HCT116 (cell line): ENCODE data around the gene TNNC1. TPM values are rescaled to one million over a fixed set of nuclear protein-coding genes. Genes with fewer than 3 reads are reported as not detected.

Experiments
- ATAC-seq: fragments of 200-7000 bp; cut with Tn5 transposase; 2 replicates; pipeline ENCODE4 v1.9.1; 2020; ENCODE audit warnings: mild to moderate bottlenecking, moderate library complexity
- BruUV-seq: library from RNA; stranded (reverse); fragments of 400-500 nt; replicated peaks from 2 replicates; lab custom pipeline; 2021; lab: Mats Ljungman, UMichigan
- CTCF ChIA-PET: fragments of 300-600 bp; sonication (Branson Sonifier 250); formaldehyde crosslinking; loops from one replicate; lab custom pipeline; 2021; ENCODE audit warnings: antibody characterized with exemption; lab: Charles Lee
- POLR2A ChIA-PET: fragments of 300-600, 350-600 bp; sonication (Branson Sonifier 250); formaldehyde crosslinking; loops from one replicate; lab custom pipeline; 2021; ENCODE audit warnings: antibody characterized with exemption; lab: Charles Lee
- RAD21 ChIA-PET, 2 experiments: fragments of 300-600 bp; sonication (Branson Sonifier 250); formaldehyde crosslinking; loops; one replicate each; lab custom pipeline; 2023; ENCODE audit warnings: low total read pairs in 2 of 2; ENCODE audit not compliant: uncharacterized antibody in 2 of 2, unreplicated experiment in 2 of 2, low non-redundant PET in 1 of 2; lab: Charles Lee
- DNase-seq: peaks from one replicate; pipeline ENCODE4 v3.0.0-alpha.2; 2010; ENCODE audit warnings: low read depth, low spot score
- H2AFZ ChIP-seq: fragments of 200-600 bp; shearing (Covaris generic), sonication (generic); 2 replicates; pipeline ENCODE4 v1.6.1; 2017; ENCODE audit warnings: low read depth, mixed run types, mixed read lengths, antibody characterized with exemption, low read length; ENCODE audit not compliant: poor library complexity, severe bottlenecking
- H3K27ac ChIP-seq: 2 replicates; pipeline ENCODE4 v1.5.1; 2012; ENCODE audit warnings: low read depth, low read length
- H3K27me3 ChIP-seq: fragments of 200-600 bp; sonication (generic); 2 replicates; pipeline ENCODE4 v1.6.1; 2016; ENCODE audit warnings: mixed run types, low read length, mixed read lengths; ENCODE audit not compliant: insufficient read depth
- H3K36me3 ChIP-seq, 2 experiments: fragments of 200-500 bp in 1 of 2; fragments of 200-600 bp in 1 of 2; sonication (Bioruptor generic) in 1 of 2; sonication (generic) in 1 of 2; 2 replicates each; pipeline versions ENCODE4 v1.5.1 to v1.6.1; 2014 to 2016; ENCODE audit warnings: low read length in 2 of 2, inconsistent platforms in 1 of 2, mixed read lengths in 1 of 2, mixed run types in 1 of 2; ENCODE audit not compliant: insufficient read depth in 2 of 2, control insufficient read depth in 1 of 2
- H3K4me1 ChIP-seq, 2 experiments: fragments of 200-600 bp in 1 of 2; sonication (generic) in 1 of 2; 2 replicates each; pipeline versions ENCODE4 v1.5.1 to v1.6.1; 2012 to 2017; ENCODE audit warnings: low read length in 2 of 2, inconsistent platforms in 1 of 2, mild to moderate bottlenecking in 1 of 2, mixed read lengths in 1 of 2, mixed run types in 1 of 2, moderate library complexity in 1 of 2; ENCODE audit not compliant: insufficient read depth in 2 of 2, control insufficient read depth in 1 of 2
- H3K4me2 ChIP-seq: fragments of 200-600 bp; sonication (generic); 2 replicates; pipeline ENCODE4 v1.6.1; 2017; ENCODE audit warnings: mixed run types, low read length, mixed read lengths
- H3K4me3 ChIP-seq, 2 experiments: fragments of 200-600 bp in 1 of 2; sonication (generic) in 1 of 2; replicated peaks in 1 of 2; 2 replicates each; pipeline ENCODE4 v1.5.1; 2011 to 2016; ENCODE audit warnings: low read length in 2 of 2, control low read depth in 1 of 2, low read depth in 1 of 2, mild to moderate bottlenecking in 1 of 2, mixed read lengths in 1 of 2, mixed run types in 1 of 2
- H3K79me2 ChIP-seq: fragments of 200-600 bp; sonication (generic); 2 replicates; pipeline ENCODE4 v1.6.1; 2017; ENCODE audit warnings: mild to moderate bottlenecking, mixed run types, low read length, moderate library complexity, mixed read lengths; ENCODE audit not compliant: insufficient read depth
- H3K9ac ChIP-seq: fragments of 200-600 bp; sonication (generic); 2 replicates; pipeline ENCODE4 v1.6.1; 2016; ENCODE audit warnings: low read length, mixed read lengths
- H3K9me2 ChIP-seq: fragments of 200-600 bp; sonication (generic), shearing (Covaris generic); 2 replicates; pipeline ENCODE4 v1.6.1; 2017; ENCODE audit warnings: mixed run types, mild to moderate bottlenecking, moderate library complexity; ENCODE audit not compliant: insufficient read depth
- H3K9me3 ChIP-seq, 2 experiments: fragments of 200-500 bp in 1 of 2; fragments of 200-600 bp in 1 of 2; sonication (Bioruptor generic) in 1 of 2; sonication (generic) in 1 of 2; 2 replicates each; pipeline ENCODE4 v1.6.1; 2014 to 2017; ENCODE audit warnings: low read length in 2 of 2, mixed read lengths in 2 of 2, inconsistent platforms in 1 of 2, low read depth in 1 of 2, mild to moderate bottlenecking in 1 of 2, mixed run types in 1 of 2, moderate library complexity in 1 of 2; ENCODE audit not compliant: control insufficient read depth in 1 of 2, insufficient read depth in 1 of 2
- H4K20me1 ChIP-seq: fragments of 200-600 bp; sonication (generic), shearing (Covaris generic); 2 replicates; pipeline ENCODE4 v1.6.1; 2017; ENCODE audit warnings: mixed run types, mild to moderate bottlenecking, moderate library complexity; ENCODE audit not compliant: insufficient read depth
- EGR1 ChIP-seq: IDR thresholded peaks from 2 replicates; pipeline ENCODE4 v1.6.1; 2012; ENCODE audit warnings: low read depth
- EZH2 ChIP-seq: fragments of 200-600 bp; sonication (generic); IDR thresholded peaks from 2 replicates; pipeline ENCODE4 v1.6.1; 2017; ENCODE audit warnings: antibody characterized with exemption, mixed run types
- FOSL1 ChIP-seq: IDR thresholded peaks from 2 replicates; pipeline ENCODE4 v1.6.1; 2012; ENCODE audit warnings: low read depth
- JUND ChIP-seq: IDR thresholded peaks from 2 replicates; pipeline ENCODE4 v1.6.1; 2012
- RAD21 ChIP-seq: IDR thresholded peaks from 2 replicates; pipeline ENCODE4 v1.6.1; 2012; ENCODE audit warnings: low read depth, mild to moderate bottlenecking
- SIN3A ChIP-seq: IDR thresholded peaks from 2 replicates; pipeline ENCODE4 v1.6.1; 2012; ENCODE audit warnings: low read depth
- SP1 ChIP-seq: IDR thresholded peaks from 2 replicates; pipeline ENCODE4 v1.6.1; 2012; ENCODE audit warnings: low read depth
- SRF ChIP-seq: IDR thresholded peaks from 2 replicates; pipeline ENCODE4 v1.6.1; 2012; ENCODE audit warnings: low read depth
- intact Hi-C: fragments of 100-400 bp; cut with micrococcal nuclease; formaldehyde crosslinking; loops from 2 replicates; pipeline ENCODE4 v1.10.0; 2022
- total RNA-seq: library from RNA; stranded (reverse); gene quantifications from one replicate; pipeline ENCODE4 v1.2.1, GENCODE V29; 2021; ENCODE audit not compliant: unreplicated experiment
- TF ChIP-seq, protein P1 (sequence below): IDR thresholded peaks from 2 replicates; pipeline ENCODE4 v1.6.1; 2012

Gene TNNC1
- total RNA-seq, 1 experiment from 2014 or later = 2.2 TPM

DNA sequence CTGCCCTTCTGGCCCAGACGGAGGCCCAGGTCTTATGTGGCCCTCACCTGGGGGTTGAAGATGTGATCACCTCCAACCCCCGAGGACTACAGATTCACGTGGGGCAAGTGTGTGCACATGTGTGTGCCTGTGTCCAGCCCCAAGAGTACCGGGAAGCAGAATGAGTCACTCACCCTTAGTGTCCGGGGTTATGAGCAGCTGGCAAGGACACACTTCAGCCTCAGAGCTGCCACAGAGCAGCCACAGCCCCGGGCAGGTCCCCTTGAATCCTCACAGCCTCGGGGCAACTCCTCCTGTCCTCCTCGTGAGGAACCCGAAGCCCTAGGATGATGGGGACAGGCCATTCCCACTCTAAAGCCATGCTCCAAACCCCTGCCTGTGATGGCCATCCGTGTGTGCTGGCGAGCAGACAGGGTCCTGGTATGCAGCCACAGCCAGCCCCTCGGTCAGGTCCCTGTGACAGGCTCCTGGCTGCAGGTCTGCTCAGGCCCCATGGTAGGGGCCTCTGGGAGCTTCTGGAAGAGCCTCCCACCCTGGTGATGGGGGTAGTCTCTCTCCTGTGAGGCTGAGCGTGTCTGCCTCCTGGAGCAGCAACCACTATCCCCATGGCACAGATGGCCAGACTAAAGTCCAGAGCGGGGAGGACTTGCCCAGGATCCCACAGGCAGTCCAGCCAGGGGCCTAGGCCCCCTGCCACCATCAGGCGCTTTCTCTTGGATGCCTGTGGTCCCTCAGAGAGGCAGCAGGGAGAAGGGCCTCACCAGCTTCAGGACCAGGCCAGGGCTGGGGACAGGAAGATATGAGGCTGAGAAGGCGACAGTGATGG is 42.1 kb upstream of the TNNC1 start:
- Histone ChIP-seq H3K27me3 (no peaks in the 10 kb centered on the region), H3K9ac (no peak overlapping the region), H3K9me2 (no peaks in the 10 kb centered on the region), H3K27ac (no peak overlapping the region), H2AFZ (no peak overlapping the region), H3K9me3 (no peaks in the 10 kb centered on the region), H3K4me3 (no peak overlapping the region), H3K36me3 (peaks cover 0 to 14% of the 10 kb centered on the region in 2 experiments; a peak in 2 of 4 replicates), H4K20me1 (no peaks in the 10 kb centered on the region), H3K79me2 (no peaks in the 10 kb centered on the region), H3K4me2 (no peak overlapping the region), H3K4me1 (no peaks in the 10 kb centered on the region)
- ChIA-PET POLR2A (interaction anchor here (0.6 kb wide), 1 partner anchor 36 kb away, joined by 3 read pairs; no protein-coding TSS in a partner anchor), CTCF (no interaction called here), RAD21 (no interaction called here)
- intact Hi-C loops = no loop called here
- ATAC-seq (peak; percentile 11; the same call in 1 of the 2 replicates), DNase-seq (no peak)
- BruUV-seq = no TSS peak
- TF ChIP-seq RAD21 (no peak), EGR1 (no peak), SIN3A (no peak), FOSL1 (no peak), EZH2 (no peak), SRF (no peak)

DNA sequence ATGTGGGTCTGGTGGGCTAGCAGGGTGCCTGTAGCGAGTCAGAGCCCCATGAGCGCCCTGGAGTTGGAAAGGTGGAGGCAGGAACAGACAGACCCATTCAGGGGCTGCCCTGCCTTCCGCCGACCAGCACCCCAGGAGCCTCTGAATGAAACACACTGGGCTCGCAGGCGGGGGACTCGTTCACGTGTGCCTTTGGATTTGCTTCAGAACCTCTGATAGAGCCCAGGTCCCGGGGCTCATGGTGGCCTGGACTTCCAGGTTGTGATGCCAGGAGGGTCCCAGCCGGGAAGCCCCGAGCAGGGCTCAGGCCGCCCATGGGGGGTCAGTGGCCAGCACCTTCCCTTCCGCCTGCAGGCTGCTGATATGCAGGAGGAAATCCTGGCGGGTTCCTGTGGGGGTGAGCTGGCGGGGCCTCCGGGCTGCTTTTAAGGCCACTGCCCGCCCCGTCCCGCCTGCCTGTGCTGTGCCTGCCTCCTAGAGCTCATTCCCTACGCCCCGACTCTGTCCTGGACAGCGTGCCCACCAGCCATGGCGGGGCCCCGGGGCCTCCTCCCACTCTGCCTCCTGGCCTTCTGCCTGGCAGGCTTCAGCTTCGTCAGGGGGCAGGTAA is 41.1 kb upstream of the TNNC1 start, which contains the start of gene STAB1:
Gene STAB1 (plus strand): TSS at position 453 of the 610 bp plus-strand sequence. CDS start 76 bp downstream, at position 529.
- H3K36me3 ChIP-seq = peaks cover 0 to 19% of the 10 kb centered on the region in 2 experiments; a peak in 2 of 4 replicates
- ChIA-PET POLR2A (interaction anchor here (0.6 kb wide), 1 partner anchor 750 kb away, joined by 3 read pairs; no protein-coding TSS in a partner anchor), CTCF (no interaction called here), RAD21 (no interaction called here)
- intact Hi-C loops = no loop called here
- TF ChIP-seq SP1 (no peak), EZH2 (no peak), JUND (no peak)
- TF ChIP-seq, protein P1, sequence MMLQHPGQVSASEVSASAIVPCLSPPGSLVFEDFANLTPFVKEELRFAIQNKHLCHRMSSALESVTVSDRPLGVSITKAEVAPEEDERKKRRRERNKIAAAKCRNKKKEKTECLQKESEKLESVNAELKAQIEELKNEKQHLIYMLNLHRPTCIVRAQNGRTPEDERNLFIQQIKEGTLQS = no peak
- DNase-seq = no peak
- H3K9me2 ChIP-seq = no peaks in the 10 kb centered on the region
- no peaks in the 10 kb centered on the region for H3K27me3 ChIP-seq
- no peaks in the 10 kb centered on the region for H4K20me1 ChIP-seq
- H3K9ac ChIP-seq = no peak within 1 kb of the TSS
- H3K27ac ChIP-seq = no peak within 1 kb of the TSS
- no peak within 1 kb of the TSS for H3K4me3 ChIP-seq
- no peak for ATAC-seq
- no TSS peak for BruUV-seq
- H3K4me2 ChIP-seq = no peak within 1 kb of the TSS
- no peaks in the 10 kb centered on the region for H3K79me2 ChIP-seq
- no peak within 1 kb of the TSS for H2AFZ ChIP-seq
- no peaks in the 10 kb centered on the region for H3K4me1 ChIP-seq
- no peaks in the 10 kb centered on the region for H3K9me3 ChIP-seq
